PC-3 (cell line): ENCODE data around the gene U2AF1L4. TPM values are rescaled to one million over a fixed set of nuclear protein-coding genes. Genes with fewer than 3 reads are reported as not detected.
"Not testable (repeated sequence)": the region's sequence is repeated elsewhere in the genome, so short reads cannot be mapped to it uniquely, and the experiment has no call there.

Source experiments
- ATAC-seq: fragments of 200-7000 bp; cut with Tn5 transposase; 2 replicates; pipeline ENCODE4 v1.9.1; 2020; ENCODE audit warnings: mild to moderate bottlenecking, moderate library complexity
- BruUV-seq: library from RNA; stranded (reverse); fragments of 400-500 nt; replicated peaks from 2 replicates; lab custom pipeline; 2021; lab: Mats Ljungman, UMichigan
- CTCF ChIA-PET: fragments of 300-600 bp; sonication (Branson Sonifier 250); formaldehyde crosslinking; loops from one replicate; lab custom pipeline; 2022; ENCODE audit warnings: antibody characterized with exemption; lab: Charles Lee
- POLR2A ChIA-PET: fragments of 300-600 bp; sonication (Branson Sonifier 250); formaldehyde crosslinking; loops from one replicate; lab custom pipeline; 2022; ENCODE audit warnings: antibody characterized with exemption; ENCODE audit not compliant: unreplicated experiment; lab: Charles Lee
- DNase-seq: peaks from one replicate; pipeline ENCODE4 v3.0.0-alpha.2; 2015
- H2AFZ ChIP-seq: fragments of 300-600 bp; sonication (generic); 2 replicates; pipeline ENCODE4 v1.6.0; 2016; ENCODE audit warnings: antibody characterized with exemption, low read length
- H3F3A ChIP-seq: fragments of 300-600 bp; sonication (generic); one replicate; pipeline ENCODE4 v1.6.0; 2017; ENCODE audit warnings: antibody characterized with exemption, low read length, control low read depth, mild to moderate bottlenecking; ENCODE audit not compliant: unreplicated experiment
- H3K27ac ChIP-seq: fragments of 300-600 bp; sonication (generic); 2 replicates; pipeline ENCODE4 v1.5.1; 2016; ENCODE audit warnings: mild to moderate bottlenecking, low read length
- H3K27me3 ChIP-seq: fragments of 300-600 bp; sonication (generic); 2 replicates; pipeline ENCODE4 v1.6.1; 2016; ENCODE audit warnings: low read length, mixed read lengths
- H3K36me3 ChIP-seq: fragments of 300-600 bp; sonication (generic); 2 replicates; pipeline ENCODE4 v1.6.1; 2016; ENCODE audit warnings: low read depth, mixed run types, low read length, mixed read lengths
- H3K4me1 ChIP-seq: fragments of 300-600 bp; sonication (generic); 2 replicates; pipeline ENCODE4 v1.5.1; 2016; ENCODE audit warnings: low read length; ENCODE audit not compliant: insufficient read depth
- H3K4me2 ChIP-seq: fragments of 300-600 bp; sonication (generic); 2 replicates; pipeline ENCODE4 v1.6.0; 2016; ENCODE audit warnings: low read length
- H3K4me3 ChIP-seq: fragments of 300-600 bp; sonication (generic); 2 replicates; pipeline ENCODE4 v1.5.1; 2016; ENCODE audit warnings: mild to moderate bottlenecking, low read length, mixed read lengths
- H3K79me2 ChIP-seq: fragments of 300-600 bp; sonication (generic); 2 replicates; pipeline ENCODE4 v1.6.1; 2017; ENCODE audit warnings: low read length, mixed read lengths
- H3K9ac ChIP-seq: fragments of 300-600 bp; sonication (generic); 2 replicates; pipeline ENCODE4 v1.6.0; 2016; ENCODE audit warnings: mild to moderate bottlenecking, low read length
- H3K9me2 ChIP-seq: fragments of 300-600 bp; sonication (generic); replicated peaks from 2 replicates; pipeline ENCODE4 v1.6.1; 2016; ENCODE audit warnings: mixed run types, low read length, mixed read lengths
- H3K9me3 ChIP-seq: fragments of 300-600 bp; sonication (generic); 2 replicates; pipeline ENCODE4 v1.6.1; 2016; ENCODE audit warnings: low read length, mixed read lengths
- H4K20me1 ChIP-seq: fragments of 300-600 bp; sonication (generic); 2 replicates; pipeline ENCODE4 v1.6.1; 2016; ENCODE audit warnings: low read length, mixed read lengths
- EZH2 ChIP-seq: fragments of 300-600 bp; sonication (generic); IDR thresholded peaks from one replicate; pipeline ENCODE4 v1.6.1; 2017; ENCODE audit warnings: antibody characterized with exemption, mild to moderate bottlenecking, low read length; ENCODE audit not compliant: unreplicated experiment
- EZH2phosphoT487 ChIP-seq: fragments of 300-600 bp; sonication (generic); IDR thresholded peaks from 2 replicates; pipeline ENCODE4 v1.6.1; 2018; ENCODE audit warnings: mild to moderate bottlenecking, antibody characterized with exemption, low read length, borderline replicate concordance
- intact Hi-C: fragments of 100-400 bp; cut with micrococcal nuclease; formaldehyde crosslinking; loops from 2 replicates; pipeline ENCODE4 v1.9.0; 2023
- total RNA-seq: library from RNA; depleted of rRNA; stranded (reverse); fragments of >200 nt; gene quantifications from 2 replicates; pipeline ENCODE4 v1.2.3, GENCODE V29; 2014
- TF ChIP-seq, protein P1 (sequence below): fragments of 300-600 bp; sonication (generic); conservative IDR thresholded peaks from 2 replicates; pipeline ENCODE4 v1.5.1; 2017; ENCODE audit warnings: antibody characterized with exemption, low read depth, mild to moderate bottlenecking, low read length

Gene U2AF1L4
- total RNA-seq, 1 experiment from 2014 or later = 7.8 TPM

DNA sequence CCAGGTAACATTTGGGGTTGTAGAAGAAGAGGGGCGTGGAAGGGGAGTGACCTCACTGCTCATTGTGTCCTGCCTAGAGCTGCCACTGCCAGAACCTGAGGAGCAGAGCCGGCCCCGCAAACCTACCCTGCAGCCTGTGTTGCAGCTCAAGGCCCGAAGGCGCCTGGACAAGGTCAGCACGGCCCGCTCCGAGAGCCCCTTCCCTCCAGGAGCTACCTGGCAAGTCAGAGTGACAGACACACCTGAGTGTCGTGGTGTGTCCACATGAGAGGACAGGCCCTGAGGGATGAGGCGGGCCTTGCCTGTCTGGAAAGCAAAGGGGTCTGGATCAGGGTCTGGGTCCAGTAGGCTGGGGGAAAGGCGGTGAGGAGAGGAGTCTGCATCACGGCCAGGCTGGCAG lies 20.7 kb downstream of the U2AF1L4 start:
- CTCF ChIA-PET = no interaction called here
- no peak for DNase-seq
- 0 out of 2 replicates have a peak, but pooled peaks cover 3% of the 10 kb centered on the region for H4K20me1 ChIP-seq
- H3K9me3 ChIP-seq = no peaks in the 10 kb centered on the region
- TF ChIP-seq EZH2phosphoT487 = no peak
- TF ChIP-seq, protein P1, sequence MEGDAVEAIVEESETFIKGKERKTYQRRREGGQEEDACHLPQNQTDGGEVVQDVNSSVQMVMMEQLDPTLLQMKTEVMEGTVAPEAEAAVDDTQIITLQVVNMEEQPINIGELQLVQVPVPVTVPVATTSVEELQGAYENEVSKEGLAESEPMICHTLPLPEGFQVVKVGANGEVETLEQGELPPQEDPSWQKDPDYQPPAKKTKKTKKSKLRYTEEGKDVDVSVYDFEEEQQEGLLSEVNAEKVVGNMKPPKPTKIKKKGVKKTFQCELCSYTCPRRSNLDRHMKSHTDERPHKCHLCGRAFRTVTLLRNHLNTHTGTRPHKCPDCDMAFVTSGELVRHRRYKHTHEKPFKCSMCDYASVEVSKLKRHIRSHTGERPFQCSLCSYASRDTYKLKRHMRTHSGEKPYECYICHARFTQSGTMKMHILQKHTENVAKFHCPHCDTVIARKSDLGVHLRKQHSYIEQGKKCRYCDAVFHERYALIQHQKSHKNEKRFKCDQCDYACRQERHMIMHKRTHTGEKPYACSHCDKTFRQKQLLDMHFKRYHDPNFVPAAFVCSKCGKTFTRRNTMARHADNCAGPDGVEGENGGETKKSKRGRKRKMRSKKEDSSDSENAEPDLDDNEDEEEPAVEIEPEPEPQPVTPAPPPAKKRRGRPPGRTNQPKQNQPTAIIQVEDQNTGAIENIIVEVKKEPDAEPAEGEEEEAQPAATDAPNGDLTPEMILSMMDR = no peak
- no peak for TF ChIP-seq EZH2
- H3K27ac ChIP-seq = no peak overlapping the region
- no peaks in the 10 kb centered on the region for H3K27me3 ChIP-seq
- ATAC-seq = no peak
- POLR2A ChIA-PET = no interaction called here
- H3K36me3 ChIP-seq = peaks cover 5% of the 10 kb centered on the region
- H3K4me3 ChIP-seq = no peak overlapping the region
- intact Hi-C loops = no loop called here
- BruUV-seq = no TSS peak
- 0 out of 2 replicates have a peak, but pooled peaks cover under 1% of the 10 kb centered on the region for H3K4me1 ChIP-seq
- no peaks in the 10 kb centered on the region for H3F3A ChIP-seq
- H3K79me2 ChIP-seq = peaks cover 7% of the 10 kb centered on the region
- H3K9me2 ChIP-seq = no peaks in the 10 kb centered on the region
- H2AFZ ChIP-seq = no peak overlapping the region
- no peak overlapping the region for H3K9ac ChIP-seq
- H3K4me2 ChIP-seq = no peak overlapping the region

DNA sequence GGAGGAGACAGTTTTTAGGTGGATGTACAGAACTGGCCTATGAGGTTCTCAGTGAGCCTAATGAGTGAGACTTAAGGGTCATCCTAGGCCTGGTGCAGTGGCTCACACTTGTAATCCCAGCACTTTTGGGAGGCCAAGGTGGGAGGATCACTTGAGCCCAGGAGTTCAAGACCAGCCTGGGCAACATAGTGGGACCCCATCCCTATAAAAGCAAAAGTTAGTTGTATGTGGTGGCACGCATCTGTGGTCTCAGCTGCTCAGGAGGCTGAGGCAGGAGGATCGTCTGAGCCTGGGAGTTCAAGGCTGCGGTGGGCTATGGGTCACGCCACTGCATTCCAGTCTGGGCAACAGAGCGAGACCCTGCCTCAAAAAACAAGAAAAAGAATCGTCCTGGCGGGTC lies 21.1 kb downstream of the U2AF1L4 start:
- H3K4me1 ChIP-seq, BruUV-seq, intact Hi-C loops, H2AFZ ChIP-seq, ATAC-seq, H3K9ac ChIP-seq, H3K9me2 ChIP-seq, CTCF ChIA-PET, H3K4me2 ChIP-seq, H4K20me1 ChIP-seq, H3F3A ChIP-seq, H3K4me3 ChIP-seq, H3K36me3 ChIP-seq, POLR2A ChIA-PET, H3K27ac ChIP-seq, DNase-seq, H3K27me3 ChIP-seq, H3K9me3 ChIP-seq: not testable (repeated sequence)
- peaks cover 12% of the 10 kb centered on the region for H3K79me2 ChIP-seq

DNA sequence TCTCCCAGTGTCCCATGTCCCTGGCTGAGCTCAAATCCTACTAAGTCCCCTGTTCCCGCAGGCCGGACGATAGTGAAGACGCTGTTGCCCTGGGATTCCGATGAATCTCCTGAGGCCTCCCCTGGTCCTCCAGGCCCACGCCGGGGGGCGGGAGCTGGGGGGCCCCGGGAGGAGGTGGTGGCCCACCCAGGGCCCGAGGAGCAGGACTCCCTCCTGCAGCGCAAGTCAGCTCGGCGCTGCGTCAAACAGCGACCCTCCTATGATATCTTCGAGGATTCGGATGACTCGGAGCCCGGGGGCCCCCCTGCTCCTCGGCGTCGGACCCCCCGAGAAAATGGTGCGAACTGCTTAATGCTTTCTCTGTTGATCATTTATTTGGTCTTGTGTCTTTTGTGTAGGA lies 21.5 kb downstream of the U2AF1L4 start:
- H4K20me1 ChIP-seq = 0 out of 2 replicates have a peak, but pooled peaks cover 3% of the 10 kb centered on the region

More for the DNA sequence above, 21.5 kb downstream of the U2AF1L4 start:
- Histone ChIP-seq H3K79me2 (peaks cover 16% of the 10 kb centered on the region), H3K36me3 (peaks cover 5% of the 10 kb centered on the region), H3F3A (no peaks in the 10 kb centered on the region), H3K4me3 (no peak overlapping the region), H2AFZ (no peak overlapping the region), H3K4me2 (no peak overlapping the region), H3K9me2 (no peaks in the 10 kb centered on the region), H3K27me3 (no peaks in the 10 kb centered on the region), H3K9me3 (no peaks in the 10 kb centered on the region), H3K27ac (no peak overlapping the region), H3K4me1 (peaks cover 6% of the 10 kb centered on the region; the same call in 1 of the 2 replicates), H3K9ac (no peak overlapping the region)
- CTCF ChIA-PET = no interaction called here
- intact Hi-C loops = no loop called here
- POLR2A ChIA-PET = no interaction called here
- DNase-seq (no peak), ATAC-seq (no peak)
- no TSS peak for BruUV-seq
- TF ChIP-seq, protein P1 = no peak
- TF ChIP-seq EZH2phosphoT487 = no peak
- no peak for TF ChIP-seq EZH2
